K562 treated with DMSO at 1 percent for 48 hours (cell line): ENCODE results near the gene FKBP15. TPM values are rescaled to one million over a fixed set of nuclear protein-coding genes. Genes with fewer than 3 reads are reported as not detected.

Experiments used
- total RNA-seq: library from RNA; unstranded; fragments of 300-600 nt; gene quantifications from 2 replicates; pipeline ENCODE4 v1.2.3, GENCODE V29; 2022; ENCODE audit warnings: low replicate concordance; ENCODE audit errors: extremely low read depth

The FKBP15 gene
- total RNA-seq = not detected in 2 replicates

DNA sequence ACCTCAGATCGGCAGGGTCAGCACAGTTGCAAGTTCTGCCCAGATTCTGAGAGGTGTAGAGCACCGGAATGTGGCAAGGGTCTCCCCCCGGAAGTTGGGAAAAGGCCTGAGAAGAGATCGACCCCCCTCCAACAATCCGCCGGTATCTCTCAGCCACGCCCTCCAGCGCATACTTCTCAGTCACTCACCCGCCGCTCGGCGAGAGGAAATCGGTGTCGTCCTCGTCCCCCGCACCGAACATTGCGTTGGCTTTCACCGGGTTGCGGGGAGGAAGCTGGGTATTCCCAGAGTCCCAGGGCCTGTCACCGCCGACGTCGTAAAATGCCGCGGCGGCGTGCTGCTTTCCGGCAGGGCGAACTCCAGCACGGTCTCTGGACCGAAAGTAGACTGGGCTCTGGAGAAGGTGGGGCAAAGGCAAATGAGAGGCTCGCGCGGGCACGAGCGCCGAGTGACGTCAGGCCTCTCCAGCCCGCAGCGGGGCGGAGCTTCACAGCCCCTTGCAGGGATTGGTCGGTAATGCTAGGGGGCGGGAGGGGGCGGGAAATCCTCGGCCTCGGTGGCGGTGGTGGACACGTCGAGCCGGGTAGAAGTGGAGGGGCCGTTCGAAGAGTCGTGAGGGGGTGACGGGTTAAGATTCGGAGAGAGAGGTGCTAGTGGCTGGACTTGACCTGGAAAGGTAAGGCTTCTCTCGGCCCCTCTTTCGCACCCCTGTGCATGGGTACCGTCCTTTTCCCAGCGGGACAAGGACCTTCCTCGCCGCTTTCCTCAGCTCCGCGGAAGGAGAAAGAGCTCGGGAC is at the start of gene FKBP15, which contains the start of gene SLC31A1:
TSS of gene FKBP15 (minus strand) at position 275 of the 797 bp plus-strand sequence. CDS start at position 241, 34 bp downstream.
TSS of gene SLC31A1 (plus strand) at position 542 of the 797 bp plus-strand sequence. CDS start 34,605 bp downstream, outside the sequence.

DNA sequence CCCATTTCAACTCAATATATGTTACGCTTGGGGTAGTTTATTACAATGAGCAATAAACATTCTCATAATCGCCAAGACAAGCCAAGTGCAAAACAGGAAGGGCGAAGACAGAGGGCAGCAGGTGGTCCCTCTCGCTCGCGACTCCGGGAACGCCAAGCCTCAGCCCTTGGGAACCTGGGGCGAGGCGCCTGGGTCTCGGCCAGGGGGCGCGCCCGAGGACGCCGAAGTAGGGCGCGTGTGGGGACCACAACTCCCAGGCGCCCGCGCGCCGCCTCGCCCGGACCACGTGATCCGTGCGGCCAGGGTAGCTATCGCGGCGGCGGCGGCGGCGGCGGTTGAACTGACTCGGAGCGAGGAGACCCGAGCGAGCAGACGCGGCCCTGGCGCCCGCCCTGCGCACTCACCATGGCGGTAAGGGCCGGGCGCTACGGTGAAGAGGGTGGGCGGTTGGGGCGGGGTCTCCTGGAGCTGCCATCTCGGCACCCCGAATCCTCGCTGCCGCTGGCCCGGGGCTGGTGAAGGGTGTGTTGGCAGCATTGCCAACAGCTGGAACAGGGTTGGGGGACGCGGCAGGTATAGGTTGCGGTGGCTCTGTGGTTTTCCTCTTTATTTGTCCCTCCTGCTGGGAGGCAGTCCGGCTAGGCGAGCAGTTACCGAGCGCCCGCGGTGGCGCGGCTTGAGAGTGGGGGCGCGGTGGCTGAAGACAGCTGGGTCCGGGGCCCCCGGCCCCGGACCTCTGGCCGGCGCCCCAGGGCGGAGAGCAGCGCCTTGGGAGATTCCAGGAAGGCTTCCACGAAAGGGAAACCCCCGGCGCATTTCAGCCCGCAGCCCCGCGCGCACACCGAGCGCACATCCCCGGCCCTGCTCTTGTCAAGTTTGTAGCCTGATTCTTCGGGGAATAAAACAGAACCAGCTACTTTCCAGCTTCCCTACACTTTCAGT is 70.1 kb downstream of the FKBP15 start, which contains the start of gene SLC31A2:
TSS of gene SLC31A2 (plus strand) at position 338 of the 942 bp plus-strand sequence. CDS start at position 406, 68 bp downstream.

Other genes starting within 250 kb of the FKBP15 start
- gene ZNF883, start 209.1 kb downstream of the FKBP15 start, total RNA-seq = not detected in 2 replicates
- not detected in 2 replicates for gene ZFP37, start 164.6 kb downstream of the FKBP15 start, total RNA-seq
- not detected in 2 replicates for gene SLC31A2, start 70.3 kb downstream of the FKBP15 start, total RNA-seq
- gene SLC31A1, start 267 bp upstream of the FKBP15 start, total RNA-seq = not detected in 2 replicates
- gene CDC26, start 54.3 kb upstream of the FKBP15 start, total RNA-seq = not detected in 2 replicates
- gene PRPF4, start 54.4 kb upstream of the FKBP15 start, total RNA-seq = not detected in 2 replicates
- not detected in 2 replicates for gene RNF183, start 82.1 kb upstream of the FKBP15 start, total RNA-seq
- not detected in 2 replicates for gene WDR31, start 119.0 kb upstream of the FKBP15 start, total RNA-seq
- gene BSPRY, start 128.3 kb upstream of the FKBP15 start, total RNA-seq = not detected in 2 replicates
- gene HDHD3, start 155.7 kb upstream of the FKBP15 start, total RNA-seq = not detected in 2 replicates
- gene ALAD, start 180.0 kb upstream of the FKBP15 start, total RNA-seq = not detected in 2 replicates
- not detected in 2 replicates for gene POLE3, start 189.4 kb upstream of the FKBP15 start, total RNA-seq
- gene C9orf43, start 189.5 kb upstream of the FKBP15 start, total RNA-seq = not detected in 2 replicates
- gene RGS3, start 242.4 kb upstream of the FKBP15 start, total RNA-seq = not detected in 2 replicates